ENCODE measurements around the gene ERICH6. TPM values are rescaled to one million over a fixed set of nuclear protein-coding genes. Genes with fewer than 3 reads are reported as not detected.

The ERICH6 gene
- total RNA-seq, 1 experiment from 2014 or later: not detected

DNA sequence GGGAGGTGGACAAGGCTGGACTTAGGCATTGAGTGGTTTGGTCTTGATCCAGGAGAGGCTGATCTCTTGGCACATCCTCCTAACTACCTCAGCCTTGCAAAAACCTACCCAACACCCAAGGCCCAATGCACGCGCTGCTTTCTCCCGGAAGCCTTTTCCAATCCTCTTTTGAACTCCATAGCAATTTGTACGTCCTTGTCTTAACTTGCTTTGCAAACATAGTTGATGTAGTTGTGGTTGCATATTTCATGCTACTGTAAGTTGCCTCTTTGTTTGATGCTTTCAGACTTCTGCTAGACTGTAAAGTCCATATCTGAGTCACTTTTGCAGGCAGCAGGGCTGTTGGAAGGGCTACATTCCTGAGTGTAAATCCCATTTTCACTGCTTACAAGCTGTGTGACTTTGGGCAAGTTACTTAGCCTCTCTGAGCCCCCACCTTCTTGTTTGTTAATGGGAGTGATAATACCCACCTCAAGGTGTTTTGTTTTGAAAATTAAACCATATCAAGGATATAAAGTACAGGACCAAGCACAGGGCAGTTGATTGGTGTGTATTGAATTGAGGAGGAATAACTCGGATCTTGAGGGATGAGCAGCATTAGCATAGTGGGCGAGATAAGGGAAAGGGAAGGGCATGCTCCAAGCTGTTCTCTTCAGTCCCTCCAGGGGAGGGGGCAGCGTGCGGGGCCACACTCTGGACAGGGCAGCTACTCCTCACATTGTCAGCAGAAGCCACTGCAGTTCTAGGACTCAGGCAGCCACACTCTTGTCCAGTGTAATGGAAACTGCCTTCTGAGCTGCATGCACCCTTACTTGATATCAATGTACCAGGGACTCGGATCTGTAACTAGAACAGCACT, 30.4 kb upstream of the ERICH6 start:
- intact Hi-C loops (cut with micrococcal nuclease; ENCODE audit: unreplicated experiment): no loop called here
- BruUV-seq (replicated peaks): no TSS peak
- Histone ChIP-seq H2AFZ (no peak overlapping the region), H3K9me2 (ENCODE audit: insufficient read depth) (no peaks in the 10 kb centered on the region), H3K4me1 (replicated peaks; ENCODE audit: insufficient read depth) (peaks cover 29% of the 10 kb centered on the region), H4K20me1 (ENCODE audit: insufficient read depth) (no peaks in the 10 kb centered on the region), H3F3A (ENCODE audit: insufficient read depth, low read depth) (peaks cover 12% of the 10 kb centered on the region; the same call in 1 of the 2 replicates), H3K36me3 (ENCODE audit: low read depth) (no peaks in the 10 kb centered on the region), H3K27me3 (ENCODE audit: insufficient read depth, low read depth) (no peaks in the 10 kb centered on the region), H3K4me2 (no peak overlapping the region), H3K4me3 (no peak overlapping the region), H3K79me2 (ENCODE audit: low read depth) (no peaks in the 10 kb centered on the region), H3K27ac (no peak overlapping the region), H3K9me3 (ENCODE audit: insufficient read depth, low read depth) (no peaks in the 10 kb centered on the region)
- TF ChIP-seq EZH2 (IDR thresholded peaks at IDR 0.05; ENCODE audit: low read depth): no peak
- TF ChIP-seq, protein P1, sequence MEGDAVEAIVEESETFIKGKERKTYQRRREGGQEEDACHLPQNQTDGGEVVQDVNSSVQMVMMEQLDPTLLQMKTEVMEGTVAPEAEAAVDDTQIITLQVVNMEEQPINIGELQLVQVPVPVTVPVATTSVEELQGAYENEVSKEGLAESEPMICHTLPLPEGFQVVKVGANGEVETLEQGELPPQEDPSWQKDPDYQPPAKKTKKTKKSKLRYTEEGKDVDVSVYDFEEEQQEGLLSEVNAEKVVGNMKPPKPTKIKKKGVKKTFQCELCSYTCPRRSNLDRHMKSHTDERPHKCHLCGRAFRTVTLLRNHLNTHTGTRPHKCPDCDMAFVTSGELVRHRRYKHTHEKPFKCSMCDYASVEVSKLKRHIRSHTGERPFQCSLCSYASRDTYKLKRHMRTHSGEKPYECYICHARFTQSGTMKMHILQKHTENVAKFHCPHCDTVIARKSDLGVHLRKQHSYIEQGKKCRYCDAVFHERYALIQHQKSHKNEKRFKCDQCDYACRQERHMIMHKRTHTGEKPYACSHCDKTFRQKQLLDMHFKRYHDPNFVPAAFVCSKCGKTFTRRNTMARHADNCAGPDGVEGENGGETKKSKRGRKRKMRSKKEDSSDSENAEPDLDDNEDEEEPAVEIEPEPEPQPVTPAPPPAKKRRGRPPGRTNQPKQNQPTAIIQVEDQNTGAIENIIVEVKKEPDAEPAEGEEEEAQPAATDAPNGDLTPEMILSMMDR (conservative IDR thresholded peaks at IDR 0.05): no peak
- POLR2A ChIA-PET (ENCODE audit: unreplicated experiment): no interaction called here
- CTCF ChIA-PET: no interaction called here
- no peak for DNase-seq

DNA sequence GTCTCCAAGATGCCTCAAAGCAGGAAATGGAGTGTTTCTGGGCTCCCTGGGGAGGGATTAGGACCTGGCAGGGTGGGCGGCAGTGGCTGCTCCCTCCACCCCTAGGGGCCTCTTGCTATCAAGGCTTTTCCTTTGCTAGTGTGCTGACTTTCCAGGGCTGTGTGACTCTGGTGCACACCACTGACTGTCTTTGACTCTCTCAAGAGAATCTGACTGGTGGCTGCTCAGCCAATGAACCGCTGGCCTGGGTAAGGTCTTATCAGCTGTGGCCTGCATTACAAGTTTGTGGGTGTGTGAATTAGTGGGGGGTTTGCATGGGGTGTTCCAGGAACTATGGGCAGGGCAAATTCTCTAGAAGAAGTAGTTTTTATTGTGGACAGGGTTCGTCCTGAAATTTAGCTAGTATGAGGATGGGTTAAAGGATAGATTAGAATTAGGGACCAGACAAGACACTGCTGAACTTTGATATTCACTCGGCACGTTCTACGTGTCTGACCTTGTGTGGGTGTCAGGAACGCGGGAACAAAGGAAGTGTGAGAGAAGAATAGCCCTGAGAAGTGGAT, 29.7 kb upstream of the ERICH6 start:
- no peak for TF ChIP-seq EZH2 (IDR thresholded peaks at IDR 0.05; ENCODE audit: low read depth)
- TF ChIP-seq, protein P1 (conservative IDR thresholded peaks at IDR 0.05): no peak
- Histone ChIP-seq H3K9me3 (ENCODE audit: insufficient read depth, low read depth) (no peaks in the 10 kb centered on the region), H3K36me3 (ENCODE audit: low read depth) (no peaks in the 10 kb centered on the region), H3K4me2 (no peak overlapping the region), H3K27ac (no peak overlapping the region), H3K9me2 (ENCODE audit: insufficient read depth) (no peaks in the 10 kb centered on the region), H3F3A (ENCODE audit: insufficient read depth, low read depth) (peaks cover 6% of the 10 kb centered on the region; the same call in 1 of the 2 replicates), H3K4me3 (no peak overlapping the region), H3K79me2 (ENCODE audit: low read depth) (no peaks in the 10 kb centered on the region), H3K4me1 (replicated peaks; ENCODE audit: insufficient read depth) (peaks cover 22% of the 10 kb centered on the region), H3K27me3 (ENCODE audit: insufficient read depth, low read depth) (no peaks in the 10 kb centered on the region), H2AFZ (no peak overlapping the region), H4K20me1 (ENCODE audit: insufficient read depth) (no peaks in the 10 kb centered on the region)
- ChIA-PET CTCF (no interaction called here), POLR2A (ENCODE audit: unreplicated experiment) (no interaction called here)
- intact Hi-C loops (cut with micrococcal nuclease; ENCODE audit: unreplicated experiment): no loop called here
- BruUV-seq (replicated peaks): no TSS peak
- no peak for DNase-seq

DNA sequence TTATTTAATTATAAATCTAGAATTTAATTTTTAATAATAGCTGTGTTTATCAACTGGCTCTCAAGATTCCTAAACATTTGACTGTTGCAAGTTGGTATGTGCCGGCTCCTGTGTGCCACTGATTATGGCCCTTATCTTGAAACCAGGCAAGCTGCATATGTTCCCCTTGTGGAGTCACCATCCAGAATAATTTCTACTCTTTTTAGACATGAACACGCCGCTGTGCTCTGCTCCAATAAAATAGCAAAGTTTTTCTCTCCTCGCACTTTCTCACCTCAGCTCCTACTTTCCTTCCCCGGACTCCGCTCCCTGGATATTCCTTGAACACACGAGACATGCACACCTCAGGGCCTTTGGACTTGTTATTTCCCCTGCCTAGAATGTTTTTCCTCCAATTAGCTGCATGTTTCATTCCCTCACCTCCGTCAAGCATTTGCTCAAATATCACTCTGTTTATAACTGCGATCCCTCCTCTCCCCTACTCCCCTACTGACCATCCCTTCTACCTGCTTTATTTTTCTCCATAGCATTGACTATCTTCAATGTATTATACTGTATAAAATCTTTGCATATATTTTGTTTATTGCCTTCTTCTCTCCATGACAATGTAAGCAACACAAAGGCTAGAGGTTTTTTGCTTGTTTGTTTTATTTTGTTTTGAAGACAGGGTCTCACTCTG, 26.1 kb upstream of the ERICH6 start:
- H3K27me3 ChIP-seq (ENCODE audit: insufficient read depth, low read depth): no peaks in the 10 kb centered on the region
- H3K4me2 ChIP-seq: no peak overlapping the region
- TF ChIP-seq EZH2 (IDR thresholded peaks at IDR 0.05; ENCODE audit: low read depth): no peak
- TF ChIP-seq, protein P1 (conservative IDR thresholded peaks at IDR 0.05): no peak
- no peak overlapping the region for H3K27ac ChIP-seq
- H3K4me1 ChIP-seq (replicated peaks; ENCODE audit: insufficient read depth): 0 out of 2 replicates have a peak, but pooled peaks cover 5% of the 10 kb centered on the region
- no peaks in the 10 kb centered on the region for H4K20me1 ChIP-seq (ENCODE audit: insufficient read depth)
- no peaks in the 10 kb centered on the region for H3F3A ChIP-seq (ENCODE audit: insufficient read depth, low read depth)
- CTCF ChIA-PET: no interaction called here
- POLR2A ChIA-PET (ENCODE audit: unreplicated experiment): no interaction called here
- no peaks in the 10 kb centered on the region for H3K36me3 ChIP-seq (ENCODE audit: low read depth)
- no peak overlapping the region for H3K4me3 ChIP-seq
- no peak for DNase-seq
- H3K9me2 ChIP-seq (ENCODE audit: insufficient read depth): no peaks in the 10 kb centered on the region
- H3K9me3 ChIP-seq (ENCODE audit: insufficient read depth, low read depth): no peaks in the 10 kb centered on the region
- intact Hi-C loops (cut with micrococcal nuclease; ENCODE audit: unreplicated experiment): no loop called here
- H3K79me2 ChIP-seq (ENCODE audit: low read depth): no peaks in the 10 kb centered on the region
- no TSS peak for BruUV-seq (replicated peaks)
- no peak overlapping the region for H2AFZ ChIP-seq

All from PC-9 (cell line).